GM21528 (cell line): ENCODE measurements around the gene DROSHA.
"Not testable (repeated sequence)": the region's sequence is repeated elsewhere in the genome, so short reads cannot be mapped to it uniquely, and the experiment has no call there.

Experiments used
- ATAC-seq: cut with Tn5 transposase; IDR thresholded peaks from one replicate; pipeline ENCODE4 v1.9.1; 2021; ENCODE audit warnings: mild to moderate bottlenecking, moderate library complexity; ENCODE audit not compliant: unreplicated experiment, low FRiP score

The DROSHA gene

GRCh38 chr5:31392061-31392460 lies 139.8 kb downstream of the DROSHA start:
- no peak for ATAC-seq

- ATAC-seq, result no peak
Measured at GRCh38 chr5:31390256-31390655, 141.6 kb downstream of the DROSHA start.

- ATAC-seq, result no peak
Measured at GRCh38 chr5:31385774-31386537, 145.9 kb downstream of the DROSHA start.

GRCh38 chr5:31383734-31384133 lies 148.2 kb downstream of the DROSHA start:
- ATAC-seq, result no peak

- ATAC-seq, result no peak
Measured at GRCh38 chr5:31382051-31382878, 149.6 kb downstream of the DROSHA start.

GRCh38 chr5:31381299-31381698 lies 150.6 kb downstream of the DROSHA start:
- ATAC-seq, result no peak

GRCh38 chr5:31380049-31380448 lies 151.8 kb downstream of the DROSHA start:
- ATAC-seq, result no peak

- no peak for ATAC-seq
Measured at GRCh38 chr5:31378838-31379237, 153.1 kb downstream of the DROSHA start.

GRCh38 chr5:31378136-31378535 lies 153.8 kb downstream of the DROSHA start:
- ATAC-seq, result no peak

- no peak for ATAC-seq
Measured at GRCh38 chr5:31377274-31377946, 154.5 kb downstream of the DROSHA start.

GRCh38 chr5:31375999-31376720 lies 155.7 kb downstream of the DROSHA start:
- no peak for ATAC-seq

- ATAC-seq, result no peak
Measured at GRCh38 chr5:31372124-31372523, 159.8 kb downstream of the DROSHA start.

- ATAC-seq, result no peak
Measured at GRCh38 chr5:31366941-31367340, 165.0 kb downstream of the DROSHA start.

- ATAC-seq, result no peak
Measured at GRCh38 chr5:31365776-31366175, 166.1 kb downstream of the DROSHA start.

GRCh38 chr5:31364881-31365636 lies 166.8 kb downstream of the DROSHA start:
- ATAC-seq, result no peak

GRCh38 chr5:31362931-31363568 lies 168.8 kb downstream of the DROSHA start:
- ATAC-seq, result no peak

GRCh38 chr5:31362529-31362900 lies 169.4 kb downstream of the DROSHA start:
- no peak for ATAC-seq

GRCh38 chr5:31361704-31362528 lies 170.0 kb downstream of the DROSHA start:
- not testable (repeated sequence) for ATAC-seq

GRCh38 chr5:31361234-31361633 lies 170.7 kb downstream of the DROSHA start:
- ATAC-seq, result no peak
